GM18909 (cell line): ENCODE measurements around the gene AIFM3.
"Not testable (repeated sequence)": the region's sequence is repeated elsewhere in the genome, so short reads cannot be mapped to it uniquely, and the experiment has no call there.

Experiments used
- ATAC-seq: cut with Tn5 transposase; IDR thresholded peaks from one replicate; pipeline ENCODE4 v1.9.1; 2021; ENCODE audit warnings: mild to moderate bottlenecking; ENCODE audit not compliant: unreplicated experiment, poor library complexity

AIFM3 gene

DNA sequence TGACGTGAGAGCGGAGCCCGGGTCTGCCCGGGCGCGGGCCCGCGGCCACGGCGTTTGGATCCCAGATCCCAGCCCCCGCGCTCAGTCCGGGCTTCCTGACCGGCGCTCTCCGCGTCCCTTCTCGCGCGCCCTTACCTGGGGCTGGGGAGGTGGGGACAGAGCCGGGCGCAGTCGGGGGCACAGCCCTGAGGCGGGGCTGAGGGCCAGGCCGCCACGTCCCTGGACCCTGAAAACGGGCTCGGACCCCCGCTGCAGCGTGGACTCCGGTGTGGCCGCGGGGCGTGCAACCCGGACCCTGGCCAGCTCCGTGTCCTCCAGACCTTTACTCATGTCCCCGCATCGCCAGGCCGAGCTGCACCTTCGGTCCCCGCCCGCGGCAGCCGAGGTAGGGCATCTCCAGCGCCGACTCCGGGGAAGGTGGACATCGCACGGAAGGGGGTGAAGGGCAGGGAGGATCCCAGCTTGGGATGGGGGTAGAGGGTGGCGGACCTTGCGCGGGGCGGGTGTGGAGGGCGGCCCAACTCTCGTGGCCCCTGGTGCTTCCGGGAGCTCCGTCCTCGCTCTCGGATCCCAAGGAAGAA, 9.9 kb upstream of the AIFM3 start:
- ATAC-seq: no peak

DNA sequence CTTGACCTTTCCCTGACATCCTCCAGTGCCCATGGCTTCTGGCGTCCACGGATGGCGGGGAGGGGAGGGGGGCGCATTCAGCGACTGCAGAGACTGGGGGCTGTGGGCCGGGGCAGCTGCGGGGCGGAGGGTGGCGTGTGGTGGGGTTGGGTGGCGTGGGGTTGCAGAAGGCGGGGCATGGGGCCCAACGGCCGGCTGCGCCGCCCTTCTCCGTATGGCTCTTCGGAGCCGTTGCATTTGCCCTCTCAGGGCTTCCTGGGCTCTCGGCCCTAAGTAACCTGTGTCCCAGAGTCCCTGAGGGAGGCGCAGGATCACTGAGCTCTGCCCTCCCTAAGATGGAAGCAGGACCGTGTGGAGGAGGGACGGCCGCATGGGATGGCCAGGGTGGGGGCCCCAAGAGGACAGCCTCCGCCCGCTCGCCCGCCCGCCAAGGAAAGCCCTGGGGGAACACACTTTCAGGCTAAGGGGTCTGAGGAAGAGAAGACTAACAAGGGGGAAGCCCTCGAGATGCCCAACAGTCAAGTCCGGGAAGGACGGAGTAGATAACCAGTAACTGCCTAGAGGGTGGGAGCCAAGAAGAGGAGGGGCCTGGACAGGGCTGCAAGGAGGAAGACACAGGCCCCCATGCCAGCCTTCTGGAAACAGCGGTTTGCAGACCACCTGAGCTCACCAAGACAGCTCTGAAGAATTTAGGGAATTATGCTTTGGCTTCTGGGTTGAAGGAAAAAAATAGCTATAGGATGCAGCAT, 9.2 kb upstream of the AIFM3 start:
- no peak for ATAC-seq

DNA sequence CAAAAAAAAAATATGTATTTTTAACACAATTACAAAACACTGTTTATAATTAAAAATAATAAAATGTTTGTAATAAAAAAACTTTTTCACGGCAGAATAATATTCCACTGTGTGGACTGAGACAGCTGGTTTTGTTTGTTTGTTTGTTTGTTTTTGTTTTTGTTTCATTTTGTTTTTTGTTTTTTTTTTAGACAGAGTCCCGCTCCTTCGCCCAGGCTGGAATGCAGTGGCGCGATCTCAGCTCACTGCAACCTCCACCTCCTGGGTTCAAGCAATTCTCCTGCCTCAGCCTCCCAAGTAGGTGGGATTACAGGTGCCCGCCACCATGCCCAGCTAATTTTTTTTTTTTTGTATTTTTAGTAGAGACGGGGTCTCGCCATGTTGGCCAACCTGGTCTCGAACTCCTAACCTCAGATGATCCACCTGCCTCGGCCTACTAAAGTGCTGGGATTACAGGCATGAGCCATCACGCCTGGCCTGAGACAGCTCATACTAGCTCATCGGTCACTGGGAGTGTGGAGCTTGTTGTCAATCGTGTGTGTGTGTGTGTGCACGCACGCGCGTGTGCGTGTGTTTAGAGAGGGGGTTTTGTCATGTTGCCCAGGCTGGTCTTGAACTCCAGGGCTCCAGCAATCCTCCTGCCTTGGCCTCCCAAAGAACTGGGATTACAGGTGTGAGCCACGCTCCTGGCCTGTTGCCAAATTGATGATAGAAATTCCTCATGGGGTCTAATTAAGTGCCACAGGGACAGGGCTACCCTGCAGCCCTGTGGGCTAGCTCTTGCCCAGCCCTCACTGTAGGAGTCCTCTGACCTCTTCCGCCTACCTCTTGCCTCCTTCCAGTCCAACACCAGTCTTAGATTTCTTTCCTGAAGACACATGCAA, 7.2 kb upstream of the AIFM3 start:
- ATAC-seq: no peak

DNA sequence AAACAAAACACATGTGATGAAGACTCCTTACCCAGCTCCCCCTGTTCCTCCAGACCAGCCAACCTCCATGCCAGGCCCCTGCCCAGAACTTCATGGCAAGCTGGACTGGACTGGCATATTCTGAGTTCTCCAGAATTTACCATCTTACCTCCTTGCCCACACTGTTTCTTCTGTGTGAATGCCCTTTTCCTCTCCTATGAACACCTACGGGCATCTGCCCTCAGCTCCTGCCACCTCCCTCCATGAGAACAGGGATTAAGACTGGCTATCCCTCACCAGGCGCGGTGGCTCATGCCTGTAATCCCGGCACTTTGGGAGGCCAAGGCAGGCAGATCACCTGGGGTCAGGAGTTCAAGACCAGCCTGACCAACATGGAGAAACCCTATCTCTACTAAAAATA, 6.4 kb upstream of the AIFM3 start:
- ATAC-seq: no peak

DNA sequence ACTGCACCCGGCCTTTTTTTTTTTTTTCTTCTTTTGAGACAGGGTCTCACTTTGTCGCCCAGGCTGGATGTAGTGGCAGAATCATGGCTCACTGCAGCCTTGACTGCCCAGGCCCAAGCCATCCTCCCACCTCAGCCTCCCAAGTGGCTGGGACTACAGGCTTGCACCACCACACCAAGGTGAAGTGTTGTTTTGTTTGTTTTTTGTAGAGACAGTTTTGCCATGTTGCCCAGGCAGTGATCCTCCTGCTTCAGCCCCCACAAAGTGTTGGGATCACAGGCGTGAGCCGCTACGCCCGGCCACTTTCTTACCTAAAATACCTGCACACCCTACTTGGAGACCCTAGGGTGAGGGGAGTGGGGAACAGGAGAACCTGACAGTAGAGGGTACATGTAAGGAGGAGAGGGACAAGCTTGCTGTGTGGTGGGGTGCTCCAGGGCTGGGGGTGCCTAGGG, 4.5 kb upstream of the AIFM3 start:
- ATAC-seq: no peak

DNA sequence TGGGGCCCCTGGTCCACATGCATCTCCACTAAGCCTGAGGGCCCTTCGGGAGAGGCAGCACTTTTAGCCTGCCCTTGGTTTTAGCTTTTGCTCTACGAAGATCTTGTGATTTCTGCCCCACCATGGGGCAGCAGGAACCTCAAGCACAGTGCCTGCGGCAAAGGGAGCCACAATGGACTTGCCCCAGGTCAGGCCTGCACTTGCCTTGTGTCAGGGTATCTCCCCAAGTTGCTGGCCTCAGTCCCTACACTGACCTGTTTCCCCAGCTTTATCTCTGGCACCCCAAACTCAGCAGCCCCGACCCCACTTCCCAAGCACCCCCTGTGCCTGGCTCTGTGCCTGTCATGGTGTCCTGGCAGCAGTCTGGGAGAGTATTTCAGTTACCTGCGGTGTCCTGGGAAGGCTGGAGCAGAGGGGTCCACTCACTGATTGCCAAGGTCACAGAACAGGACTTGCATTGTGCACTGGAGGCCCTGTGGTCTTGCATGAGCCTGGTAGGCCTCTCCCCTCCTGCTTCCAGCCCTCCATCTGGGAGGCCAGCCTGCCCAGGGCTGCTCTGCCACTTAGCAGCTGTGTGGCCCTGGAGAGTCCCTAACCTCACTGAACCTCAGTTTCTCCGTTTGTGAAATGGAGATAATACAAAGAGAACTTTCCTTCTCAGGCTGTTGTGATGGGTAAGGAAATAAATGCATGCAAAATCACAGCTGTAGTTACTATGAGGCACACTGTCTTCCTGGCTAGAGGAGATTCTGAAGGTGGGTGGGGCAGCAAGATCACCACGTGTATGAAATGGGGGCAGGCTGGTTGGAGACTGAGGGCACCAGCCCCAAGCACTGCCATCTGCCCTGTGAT, 3.6 kb upstream of the AIFM3 start:
- ATAC-seq: no peak

DNA sequence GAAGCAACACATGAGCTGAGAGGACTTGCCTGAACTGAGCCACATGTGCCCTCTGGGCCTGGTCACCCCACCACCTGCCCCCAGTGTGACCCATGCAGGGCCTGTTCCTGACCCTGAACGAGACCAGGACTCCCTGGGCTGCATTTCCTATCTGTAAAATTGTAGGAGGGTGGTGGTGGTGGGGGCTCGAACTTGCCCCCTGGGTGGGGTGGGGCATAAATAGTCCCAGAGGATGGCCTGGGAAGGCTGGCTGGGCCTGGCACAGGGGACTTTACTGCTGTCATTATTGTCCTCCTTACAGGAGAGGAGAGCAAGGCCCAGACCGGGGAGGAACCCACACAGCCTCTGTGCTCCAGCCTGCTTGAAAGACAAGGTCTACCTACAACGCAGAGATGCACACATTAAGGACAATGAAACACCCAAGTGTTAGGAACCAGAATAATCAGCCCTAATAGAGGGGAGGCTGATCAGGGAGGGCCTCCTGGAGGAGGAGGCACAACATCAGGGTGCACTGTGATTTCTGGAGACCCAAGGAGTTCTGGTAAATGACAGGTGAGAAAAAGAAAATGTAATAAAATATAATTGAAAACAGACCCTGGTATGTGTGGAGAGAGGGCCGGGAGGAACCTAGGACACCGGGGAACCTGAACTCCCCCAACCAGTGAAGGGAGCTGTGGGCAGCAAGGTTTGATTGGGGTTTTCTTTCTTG, 2.8 kb upstream of the AIFM3 start:
- ATAC-seq: no peak

DNA sequence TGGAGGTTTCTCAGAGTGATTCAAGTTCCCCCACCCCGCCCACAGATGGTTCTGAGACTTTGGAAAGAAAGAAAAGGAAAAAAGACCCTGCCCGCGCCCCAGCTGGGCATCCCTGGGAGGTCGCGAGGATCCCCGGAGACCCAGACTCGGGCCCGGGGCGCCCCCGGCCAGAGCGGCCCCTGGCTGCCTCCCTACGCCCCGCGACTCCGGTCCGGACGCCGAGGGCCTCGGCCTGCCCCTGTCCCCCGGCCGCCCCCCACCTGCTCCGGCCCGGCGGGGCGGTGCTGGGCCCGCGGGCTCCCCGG, 2.3 kb upstream of the AIFM3 start:
- no peak for ATAC-seq

DNA sequence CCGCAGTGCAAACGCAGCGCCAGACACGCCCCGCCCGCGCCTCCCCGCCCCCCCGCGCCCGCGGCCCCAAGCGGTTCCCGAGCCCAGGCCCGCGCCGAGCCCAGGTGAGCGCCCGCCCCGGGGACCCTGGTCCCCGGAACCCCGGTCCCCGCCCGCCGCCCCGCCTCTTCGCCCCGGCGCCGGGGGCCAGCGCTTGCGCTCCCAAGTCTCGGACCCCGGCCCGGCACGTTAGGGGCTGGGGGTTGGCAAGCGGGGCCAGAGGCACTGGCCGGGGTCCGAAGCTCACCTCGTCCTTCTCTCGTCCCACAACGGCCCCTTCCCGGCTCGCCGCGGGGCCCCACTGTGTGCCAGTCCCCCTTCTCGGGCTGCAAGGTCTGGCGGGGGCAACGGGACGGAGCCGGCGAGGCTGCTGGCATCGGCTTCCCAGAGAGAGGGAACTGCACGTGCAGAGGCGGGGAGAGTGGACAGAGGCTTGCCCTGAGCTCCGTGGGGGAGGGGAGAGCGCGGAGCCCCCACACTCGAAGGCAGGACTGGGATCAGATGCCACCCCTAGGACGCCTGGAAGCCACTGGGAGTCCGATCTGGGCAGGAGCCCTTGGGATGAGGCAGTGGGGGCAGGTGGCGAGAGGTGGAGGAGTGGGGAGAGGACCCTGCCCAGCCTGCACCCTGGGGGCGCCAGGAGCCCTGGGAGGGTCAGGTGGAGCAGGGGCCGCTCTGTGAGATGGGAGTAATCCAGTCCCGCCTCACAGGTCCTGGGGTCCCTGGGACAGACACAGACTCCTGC, 1.8 kb upstream of the AIFM3 start:
- no peak for ATAC-seq

DNA sequence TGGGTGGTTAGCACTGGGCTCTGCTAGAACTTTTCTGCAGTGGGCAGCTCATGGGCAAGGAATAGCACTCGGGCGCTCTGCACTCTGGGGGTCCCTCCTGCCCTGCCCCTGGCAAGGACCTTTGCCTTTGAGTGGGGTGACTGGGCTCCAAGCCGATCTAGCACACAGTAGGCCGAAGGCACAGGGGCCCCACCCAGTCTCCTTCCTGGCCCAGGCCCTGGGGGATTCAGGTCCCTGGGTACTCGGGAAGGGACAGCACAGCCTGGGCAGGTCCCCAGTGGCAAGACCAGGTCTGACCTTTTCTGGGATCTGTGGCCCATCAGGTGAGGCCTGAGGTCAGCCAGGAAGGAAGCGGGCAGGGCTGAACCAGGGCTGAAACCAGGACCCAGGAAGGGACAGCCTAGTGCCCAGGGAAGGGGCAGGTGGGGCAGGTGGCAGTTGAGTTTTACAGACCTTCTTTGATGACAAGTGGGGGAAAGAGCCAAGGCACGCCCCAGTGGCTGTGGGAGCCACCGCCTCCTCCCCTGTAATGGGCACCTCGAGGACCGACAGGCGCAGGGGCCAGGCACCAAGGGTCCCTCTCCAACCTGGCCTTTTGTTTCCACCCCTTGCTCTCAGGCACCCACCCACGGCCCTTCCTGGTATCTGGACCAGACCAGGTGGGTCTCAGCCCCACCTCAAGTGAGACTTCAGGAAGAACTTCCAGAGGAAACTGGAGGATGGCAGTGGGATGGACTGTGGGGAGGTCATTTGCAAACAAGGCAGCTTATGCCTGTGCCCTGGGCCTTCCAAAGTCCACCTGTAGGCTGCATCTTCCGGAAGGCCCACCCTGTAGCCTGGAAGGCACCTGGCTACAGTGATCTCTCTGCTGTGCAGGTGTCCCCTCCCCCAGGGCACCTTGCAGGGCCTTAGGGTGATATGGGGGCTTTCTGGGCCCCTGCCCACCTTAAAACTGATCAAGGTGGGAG, 883 bp upstream of the AIFM3 start:
- no peak for ATAC-seq

DNA sequence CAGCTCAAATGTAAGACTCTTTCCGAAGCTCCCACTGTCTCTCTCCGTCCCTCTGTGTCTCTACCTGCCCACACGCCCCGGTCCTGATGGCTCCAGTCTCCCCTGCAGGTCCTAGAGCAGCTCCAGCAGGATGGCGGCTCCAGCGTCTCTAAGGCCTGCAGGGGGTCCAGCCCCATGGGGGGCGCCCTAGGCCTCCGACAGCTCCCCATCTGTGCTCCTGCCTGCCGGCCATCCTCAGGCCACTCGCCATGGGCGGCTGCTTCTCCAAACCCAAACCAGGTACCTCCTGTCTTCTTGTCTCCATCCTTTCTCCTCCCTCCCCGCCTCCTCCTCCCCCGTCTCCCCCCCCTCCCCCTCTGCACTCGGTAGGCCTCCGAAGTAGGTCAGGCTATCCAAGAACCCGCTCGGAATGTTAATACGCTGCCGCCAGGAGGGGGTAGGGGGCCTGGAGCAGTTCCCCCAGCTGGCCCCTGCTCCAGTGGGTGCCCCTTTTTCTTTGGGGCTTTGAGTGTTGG, 699 bp downstream of the AIFM3 start:
- no peak for ATAC-seq

DNA sequence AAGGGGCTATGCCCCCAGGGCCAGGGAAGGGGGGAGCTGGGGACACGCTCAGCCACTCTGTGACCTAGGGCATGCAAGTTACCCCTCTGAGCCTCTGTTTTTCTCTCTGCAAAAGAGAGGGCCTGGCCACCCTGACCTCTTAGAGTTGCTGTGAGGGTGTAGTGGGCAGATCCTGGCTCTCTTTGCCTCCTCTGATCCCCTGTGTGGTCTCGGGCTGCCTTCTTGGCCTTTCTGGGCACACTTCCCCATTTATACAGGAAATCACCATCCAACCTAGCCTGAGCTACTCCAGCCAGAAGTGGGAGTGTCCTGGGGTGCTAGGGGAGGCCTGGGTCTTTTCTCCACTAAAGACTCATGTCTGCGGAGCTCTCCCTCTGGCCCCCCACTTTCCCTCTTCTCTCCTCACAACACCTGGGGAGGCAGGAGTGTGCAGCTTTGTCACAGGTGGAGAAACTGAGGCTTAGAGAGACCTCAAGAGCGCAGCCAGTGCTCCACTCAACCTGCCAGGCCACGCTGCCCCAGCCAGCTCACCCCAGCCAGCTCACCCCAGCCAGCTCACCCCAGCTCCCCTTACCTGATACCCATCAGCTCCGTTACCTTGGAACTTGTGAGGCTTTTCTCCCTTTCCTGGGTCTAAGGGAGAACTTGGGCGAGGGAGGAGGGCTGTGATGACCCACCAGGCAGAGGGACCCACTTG, 1.4 kb downstream of the AIFM3 start:
- no peak for ATAC-seq

DNA sequence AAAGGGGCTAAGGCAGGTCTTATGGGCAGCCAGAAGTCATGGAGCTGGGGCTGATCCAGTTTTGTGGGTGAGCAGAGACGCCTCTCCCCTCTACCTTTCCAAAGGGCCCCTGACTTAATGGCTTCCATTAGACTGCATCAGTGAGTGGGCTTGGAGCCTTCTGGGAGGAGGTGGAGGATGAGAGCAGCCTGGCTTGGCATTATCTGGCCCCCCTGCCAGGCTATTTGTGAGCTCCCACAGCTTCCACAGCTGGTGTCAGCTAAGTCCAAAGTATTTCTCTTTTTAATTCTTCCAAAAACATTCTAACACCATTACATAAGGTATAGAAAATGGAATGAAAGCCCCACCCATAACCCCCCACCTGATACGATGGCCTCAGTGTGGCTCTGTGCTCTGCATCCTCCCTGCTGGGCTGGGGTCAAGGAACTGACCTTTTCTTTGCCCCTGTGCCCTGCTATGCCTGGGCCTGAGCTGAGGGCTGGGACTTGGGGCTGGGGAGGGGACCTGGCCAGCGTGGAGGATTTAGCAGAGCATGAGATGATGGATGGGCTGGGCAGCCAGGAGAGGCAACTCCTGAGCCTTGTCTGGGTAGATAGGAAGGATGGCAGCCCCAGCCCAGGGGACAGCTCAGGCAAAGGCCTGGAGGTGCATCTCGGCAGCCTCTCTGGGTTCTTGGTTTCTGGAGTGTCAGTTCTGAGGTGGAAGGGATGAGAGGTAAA, 4.0 kb downstream of the AIFM3 start:
- no peak for ATAC-seq

DNA sequence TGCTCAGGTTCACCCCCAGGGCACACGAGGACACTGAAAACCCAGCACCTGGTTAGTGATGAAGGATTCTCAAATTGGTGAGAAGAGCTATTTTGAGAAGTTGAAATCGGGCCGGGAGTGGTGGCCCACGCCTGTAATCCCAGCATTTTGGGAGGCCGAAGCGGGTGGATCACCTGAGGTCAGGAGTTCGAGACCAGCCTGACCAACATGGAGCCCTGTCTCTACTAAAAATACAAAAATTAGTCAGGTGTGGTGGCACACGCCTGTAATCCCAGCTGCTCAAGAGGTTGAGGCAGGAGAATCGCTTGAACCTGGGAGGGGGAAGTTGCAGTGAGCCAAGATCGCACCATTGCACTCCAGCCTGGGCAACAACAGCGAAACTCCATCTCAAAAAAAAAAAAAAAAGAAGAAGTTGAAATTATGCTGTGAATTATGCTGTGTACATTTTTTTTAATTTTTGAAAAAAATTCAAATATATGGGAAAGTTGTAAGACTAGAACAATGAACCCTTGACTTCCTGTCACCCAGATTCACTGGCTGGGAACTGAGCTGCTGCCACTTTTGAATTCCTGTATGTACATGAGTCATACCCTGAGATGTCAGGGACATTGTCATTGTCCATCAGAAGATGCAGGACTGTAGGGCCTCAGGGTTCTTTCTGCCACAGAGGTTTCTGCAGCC, 5.1 kb downstream of the AIFM3 start:
- ATAC-seq: not testable (repeated sequence)

DNA sequence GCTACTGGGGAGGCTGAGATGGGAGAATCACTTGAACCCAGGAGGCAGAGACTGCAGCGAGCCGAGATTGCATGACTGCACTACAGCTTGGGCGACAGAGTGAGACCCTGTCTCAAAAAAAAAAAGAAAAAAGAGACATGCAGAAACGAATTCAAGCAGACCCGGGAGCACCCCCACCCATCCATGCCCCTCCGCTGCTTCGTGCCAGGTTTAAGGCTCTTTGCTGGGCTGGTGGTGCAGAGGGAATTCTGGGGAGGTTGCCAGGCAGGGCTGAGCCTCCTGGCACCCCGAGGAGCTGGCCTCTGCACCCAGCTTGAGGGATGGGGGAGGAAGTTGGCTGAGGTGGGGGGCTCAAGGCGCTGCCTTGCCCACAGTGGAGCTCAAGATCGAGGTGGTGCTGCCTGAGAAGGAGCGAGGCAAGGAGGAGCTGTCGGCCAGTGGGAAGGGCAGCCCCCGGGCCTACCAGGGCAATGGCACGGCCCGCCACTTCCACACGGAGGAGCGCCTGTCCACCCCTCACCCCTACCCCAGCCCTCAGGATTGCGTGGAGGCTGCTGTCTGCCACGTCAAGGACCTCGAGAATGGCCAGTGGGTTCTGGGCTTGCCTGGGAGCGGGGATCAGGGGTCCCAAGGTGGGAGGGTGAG, 6.0 kb downstream of the AIFM3 start:
- ATAC-seq: no peak
